G401 (cell line): ENCODE data around the gene ENAM. TPM values are rescaled to one million over a fixed set of nuclear protein-coding genes. Genes with fewer than 3 reads are reported as not detected.

Source experiments
- DNase-seq: peaks from one replicate; pipeline ENCODE4 v3.0.0-alpha.2; 2015; ENCODE audit warnings: low spot score
- in situ Hi-C: cut with HindIII; loops from 2 replicates; pipeline ENCODE4 v1.10.0; 2016; ENCODE audit warnings: low sequenced_read_pairs, mixed read lengths
- total RNA-seq: library from RNA; depleted of rRNA; stranded (reverse); fragments of >200 nt; shearing (Covaris generic); gene quantifications from 2 replicates; pipeline ENCODE4 v1.2.3, GENCODE V29; 2014; rRNA removed

The ENAM gene, protein sequence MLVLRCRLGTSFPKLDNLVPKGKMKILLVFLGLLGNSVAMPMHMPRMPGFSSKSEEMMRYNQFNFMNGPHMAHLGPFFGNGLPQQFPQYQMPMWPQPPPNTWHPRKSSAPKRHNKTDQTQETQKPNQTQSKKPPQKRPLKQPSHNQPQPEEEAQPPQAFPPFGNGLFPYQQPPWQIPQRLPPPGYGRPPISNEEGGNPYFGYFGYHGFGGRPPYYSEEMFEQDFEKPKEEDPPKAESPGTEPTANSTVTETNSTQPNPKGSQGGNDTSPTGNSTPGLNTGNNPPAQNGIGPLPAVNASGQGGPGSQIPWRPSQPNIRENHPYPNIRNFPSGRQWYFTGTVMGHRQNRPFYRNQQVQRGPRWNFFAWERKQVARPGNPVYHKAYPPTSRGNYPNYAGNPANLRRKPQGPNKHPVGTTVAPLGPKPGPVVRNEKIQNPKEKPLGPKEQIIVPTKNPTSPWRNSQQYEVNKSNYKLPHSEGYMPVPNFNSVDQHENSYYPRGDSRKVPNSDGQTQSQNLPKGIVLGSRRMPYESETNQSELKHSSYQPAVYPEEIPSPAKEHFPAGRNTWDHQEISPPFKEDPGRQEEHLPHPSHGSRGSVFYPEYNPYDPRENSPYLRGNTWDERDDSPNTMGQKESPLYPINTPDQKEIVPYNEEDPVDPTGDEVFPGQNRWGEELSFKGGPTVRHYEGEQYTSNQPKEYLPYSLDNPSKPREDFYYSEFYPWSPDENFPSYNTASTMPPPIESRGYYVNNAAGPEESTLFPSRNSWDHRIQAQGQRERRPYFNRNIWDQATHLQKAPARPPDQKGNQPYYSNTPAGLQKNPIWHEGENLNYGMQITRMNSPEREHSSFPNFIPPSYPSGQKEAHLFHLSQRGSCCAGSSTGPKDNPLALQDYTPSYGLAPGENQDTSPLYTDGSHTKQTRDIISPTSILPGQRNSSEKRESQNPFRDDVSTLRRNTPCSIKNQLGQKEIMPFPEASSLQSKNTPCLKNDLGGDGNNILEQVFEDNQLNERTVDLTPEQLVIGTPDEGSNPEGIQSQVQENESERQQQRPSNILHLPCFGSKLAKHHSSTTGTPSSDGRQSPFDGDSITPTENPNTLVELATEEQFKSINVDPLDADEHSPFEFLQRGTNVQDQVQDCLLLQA
- total RNA-seq = not detected in 2 replicates

GRCh38 chr4:70628444-70628843 lies at the start of gene ENAM:
ENAM (plus strand) TSS chr4:70628744; CDS start chr4:70629501, 757 bp downstream.
- in situ Hi-C loops = no loop called here
- no peak for DNase-seq

DNA sequence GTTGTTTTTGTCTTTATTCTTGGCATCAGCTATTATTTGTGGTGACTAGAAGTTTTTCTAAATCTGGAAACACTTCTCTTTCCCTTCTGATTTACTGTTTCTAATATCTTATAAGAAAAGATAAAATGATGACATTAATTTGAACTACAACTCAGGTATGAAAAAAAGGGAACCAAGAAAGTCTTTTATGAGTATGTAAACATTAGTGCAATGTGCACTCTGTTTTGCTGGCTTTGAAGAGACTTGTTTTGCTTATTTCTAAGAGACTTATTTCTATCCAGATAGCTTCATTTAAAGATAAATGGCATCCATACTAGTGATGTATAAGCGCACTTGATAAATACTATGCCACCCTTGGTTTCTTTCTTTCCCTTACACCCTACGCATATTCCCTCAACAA lies 46.6 kb upstream of the ENAM start:
- in situ Hi-C loops = no loop called here
- DNase-seq = no peak

GRCh38 chr4:70583952-70584834 lies 44.4 kb upstream of the ENAM start:
- DNase-seq = no peak
- in situ Hi-C loops = no loop called here

GRCh38 chr4:70586841-70587240 lies 41.7 kb upstream of the ENAM start:
- in situ Hi-C loops = no loop called here
- no peak for DNase-seq

DNA sequence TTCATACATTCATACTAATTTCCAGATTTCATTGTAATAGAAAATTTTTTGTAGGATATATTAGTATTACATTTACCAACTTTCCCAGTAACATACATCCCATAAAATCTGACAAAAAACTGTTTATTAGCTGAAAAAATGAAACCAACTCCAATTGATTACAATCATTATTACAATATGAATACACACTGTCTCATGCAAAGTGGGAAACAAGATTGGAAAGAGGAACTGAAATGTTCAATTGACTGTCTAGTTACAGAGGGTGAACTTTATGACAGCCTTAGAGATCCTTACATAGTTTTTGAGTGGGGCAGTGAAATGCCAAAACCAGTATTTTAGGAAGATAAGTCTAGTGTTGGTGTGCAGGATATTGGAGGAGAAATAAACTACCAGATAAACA lies 38.8 kb upstream of the ENAM start:
- DNase-seq = no peak
- in situ Hi-C loops = no loop called here

GRCh38 chr4:70591955-70592582 lies 36.5 kb upstream of the ENAM start, which contains the start of gene AMBN:
AMBN (plus strand) TSS chr4:70592256; CDS start chr4:70592359, 103 bp downstream.
- in situ Hi-C loops = no loop called here

DNA sequence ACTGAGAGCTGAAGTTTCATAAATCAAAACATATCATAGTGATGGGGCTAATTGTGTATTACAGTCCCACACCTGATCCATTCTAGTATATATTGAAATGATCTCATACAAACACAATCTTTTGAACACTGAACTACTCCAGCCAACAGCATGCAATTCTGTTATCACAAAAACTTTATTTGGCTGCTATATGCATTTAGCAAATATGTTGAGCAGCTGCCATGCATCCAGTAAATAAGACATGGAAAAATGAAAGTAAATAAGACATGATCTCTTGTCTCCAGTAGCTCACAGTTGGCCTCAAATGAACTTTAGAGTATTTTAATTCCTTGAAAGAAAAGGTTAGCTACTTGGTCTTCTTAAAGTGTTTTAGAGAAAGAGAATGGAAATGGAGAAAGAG lies 34.3 kb upstream of the ENAM start:
- in situ Hi-C loops = no loop called here
- no peak for DNase-seq

More at GRCh38 chr4:70591955-70592582, 36.5 kb upstream of the ENAM start, which contains the start of gene AMBN:
- no peak for DNase-seq

DNA sequence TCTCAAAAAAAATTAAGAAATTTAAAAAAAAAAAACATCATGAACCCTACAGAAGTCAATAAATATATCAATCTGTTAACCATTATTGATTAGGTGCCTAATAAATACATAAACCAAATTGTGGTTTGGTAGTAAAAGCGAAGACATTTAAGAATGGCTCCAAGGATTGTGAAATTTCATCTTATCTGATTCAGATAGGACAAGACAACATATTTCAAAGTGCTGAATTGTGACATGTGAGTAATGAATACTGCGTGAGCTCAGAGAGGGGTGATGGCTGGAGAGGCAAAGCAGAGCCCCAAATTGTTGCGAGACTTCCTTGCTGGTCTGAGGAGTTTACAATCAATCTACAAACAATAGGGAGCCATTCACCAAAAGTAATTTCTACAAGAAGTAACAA lies 28.2 kb upstream of the ENAM start:
- no peak for DNase-seq
- in situ Hi-C loops = no loop called here

- in situ Hi-C loops = no loop called here
- no peak for DNase-seq
Measured at GRCh38 chr4:70600977-70601376, 27.6 kb upstream of the ENAM start.

- in situ Hi-C loops = no loop called here
- peak; percentile 58 for DNase-seq
Measured at GRCh38 chr4:70601422-70602039, 27.0 kb upstream of the ENAM start.

GRCh38 chr4:70603856-70604255 lies 24.7 kb upstream of the ENAM start:
- in situ Hi-C loops = no loop called here
- no peak for DNase-seq

GRCh38 chr4:70606459-70606858 lies 22.1 kb upstream of the ENAM start:
- in situ Hi-C loops = no loop called here
- DNase-seq = no peak

- in situ Hi-C loops = no loop called here
Measured at GRCh38 chr4:70607334-70607853, 21.1 kb upstream of the ENAM start.

GRCh38 chr4:70608324-70608723 lies 20.2 kb upstream of the ENAM start:
- no peak for DNase-seq
- in situ Hi-C loops = no loop called here

More at GRCh38 chr4:70607334-70607853, 21.1 kb upstream of the ENAM start:
- DNase-seq = no peak

DNA sequence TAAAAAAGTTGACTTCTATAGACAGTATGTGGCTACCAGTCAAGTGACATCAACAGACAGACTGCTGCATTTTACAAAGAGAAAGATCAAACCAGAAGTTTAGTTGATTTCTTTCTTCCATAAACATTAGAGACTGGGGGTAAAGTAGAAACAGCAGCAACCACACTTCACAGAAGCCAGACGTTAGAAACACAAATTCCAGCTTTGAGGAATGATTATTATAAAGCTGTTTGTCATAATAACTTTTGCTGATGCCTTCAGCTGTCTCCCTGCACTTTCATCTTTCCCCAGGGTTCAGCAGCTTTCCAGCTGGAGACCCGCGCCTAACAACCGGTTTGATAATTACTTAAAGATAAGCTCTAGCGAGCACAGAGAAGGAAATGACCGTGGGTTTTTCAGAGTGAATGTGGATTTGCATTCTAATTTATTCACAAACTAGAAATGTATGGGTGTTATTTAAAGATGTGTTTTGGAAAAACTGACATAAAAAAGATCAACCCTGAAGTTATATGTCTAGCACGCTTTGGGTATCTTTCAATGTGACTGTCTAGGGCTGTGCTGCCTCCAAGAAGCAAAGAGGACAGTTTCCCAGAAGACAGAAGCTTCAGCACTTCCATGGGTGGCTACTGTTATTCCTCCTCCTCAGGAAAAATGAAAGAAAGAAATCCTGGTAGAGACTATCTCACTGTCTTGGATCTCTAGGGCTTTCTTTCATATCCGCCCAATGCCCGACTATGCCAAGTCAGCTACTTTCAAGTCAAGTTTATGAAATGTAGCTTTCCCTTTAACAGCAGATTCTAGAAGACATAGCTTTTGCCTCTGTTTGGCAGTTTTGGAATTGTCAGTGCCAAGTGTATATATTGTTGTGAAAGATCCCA lies 15.0 kb upstream of the ENAM start:
- in situ Hi-C loops = no loop called here
- DNase-seq = no peak

GRCh38 chr4:70614184-70614555 lies 14.4 kb upstream of the ENAM start:
- in situ Hi-C loops = no loop called here
- no peak for DNase-seq

- no peak for DNase-seq
- in situ Hi-C loops = no loop called here
Measured at GRCh38 chr4:70619288-70619687, 9.3 kb upstream of the ENAM start.
